ENCODE results near the gene CPNE9. TPM values are rescaled to one million over a fixed set of nuclear protein-coding genes. Genes with fewer than 3 reads are reported as not detected.

The CPNE9 gene
- total RNA-seq, 1 experiment from 2014 or later, result not detected

GRCh38 chr3:9686703-9687102 lies 16.9 kb upstream of the CPNE9 start:
- DNase-seq (ENCODE audit: low read depth), result no peak

DNA sequence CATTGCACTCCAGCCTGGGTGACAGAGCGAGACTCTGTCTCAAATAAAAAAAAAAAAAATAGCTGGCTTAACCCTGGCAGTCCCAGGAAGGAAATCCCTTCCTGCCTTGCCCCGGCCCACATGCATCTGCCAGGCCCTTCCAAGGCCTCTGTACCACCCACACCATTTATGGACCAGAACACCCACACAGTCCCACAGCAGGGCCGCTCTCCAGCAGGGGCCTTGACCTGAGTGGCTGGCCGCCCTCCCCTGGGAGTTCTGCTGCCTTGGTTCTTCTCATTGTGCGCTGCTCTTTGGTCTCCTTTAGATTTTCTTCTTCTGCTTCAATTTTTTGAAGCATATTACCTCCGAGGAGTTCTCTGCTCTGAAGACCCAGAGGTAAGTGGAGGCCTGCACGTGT lies 16.1 kb upstream of the CPNE9 start:
- DNase-seq (ENCODE audit: low read depth), result no peak

GRCh38 chr3:9688961-9689360 lies 14.7 kb upstream of the CPNE9 start:
- DNase-seq (ENCODE audit: low read depth), result no peak

GRCh38 chr3:9689757-9690156 lies 13.9 kb upstream of the CPNE9 start:
- DNase-seq (ENCODE audit: low read depth), result no peak

DNA sequence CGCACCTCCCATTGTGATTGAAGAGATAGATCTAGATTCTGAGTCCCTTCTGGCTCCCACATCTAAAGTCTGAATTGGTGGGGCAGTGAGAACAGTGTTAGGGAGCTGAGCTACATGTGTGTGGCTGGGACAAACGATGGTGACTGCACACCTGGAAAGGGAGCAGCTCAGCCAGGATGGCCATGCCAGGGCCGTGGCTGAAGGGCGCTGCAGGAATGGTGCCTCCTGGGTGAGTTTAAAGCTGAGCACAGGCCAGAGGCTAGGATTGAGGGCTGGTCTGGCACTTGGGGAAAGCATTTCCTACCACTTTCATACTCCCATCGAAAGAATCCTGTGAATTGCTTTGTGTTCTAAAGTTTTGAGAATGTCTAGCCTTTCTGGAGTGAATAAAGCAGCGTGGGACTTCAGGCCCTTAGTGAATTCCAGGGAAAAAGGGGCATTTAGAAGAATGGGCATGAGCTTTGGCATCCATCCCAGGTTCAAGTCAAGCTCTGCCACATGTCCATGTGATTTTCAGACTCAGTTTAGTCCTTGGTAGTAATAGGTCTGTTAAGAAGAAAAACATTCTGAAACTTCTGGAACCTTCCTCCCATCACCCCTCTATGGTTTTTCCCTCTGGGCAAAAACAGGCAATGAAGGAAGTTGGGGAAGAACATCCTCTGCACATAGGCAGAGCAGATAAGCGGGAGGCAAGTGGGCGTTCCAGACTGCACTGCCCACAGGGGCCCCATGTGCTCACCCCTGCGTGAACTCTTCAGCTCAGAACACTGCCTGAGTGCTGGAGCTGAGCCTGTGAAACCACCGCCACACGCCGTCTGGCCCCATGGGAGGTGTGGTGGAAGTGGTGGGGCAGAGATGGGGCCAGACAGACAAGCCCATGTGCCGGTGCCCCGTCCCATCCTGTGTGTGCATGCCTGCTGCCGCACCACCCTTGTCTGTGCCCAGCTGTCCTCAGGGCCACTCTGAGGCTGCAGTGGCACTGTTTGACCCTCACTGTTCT lies 12.9 kb upstream of the CPNE9 start:
- DNase-seq (ENCODE audit: low read depth), result no peak

GRCh38 chr3:9691636-9692035 lies 12.0 kb upstream of the CPNE9 start:
- DNase-seq (ENCODE audit: low read depth), result no peak

DNA sequence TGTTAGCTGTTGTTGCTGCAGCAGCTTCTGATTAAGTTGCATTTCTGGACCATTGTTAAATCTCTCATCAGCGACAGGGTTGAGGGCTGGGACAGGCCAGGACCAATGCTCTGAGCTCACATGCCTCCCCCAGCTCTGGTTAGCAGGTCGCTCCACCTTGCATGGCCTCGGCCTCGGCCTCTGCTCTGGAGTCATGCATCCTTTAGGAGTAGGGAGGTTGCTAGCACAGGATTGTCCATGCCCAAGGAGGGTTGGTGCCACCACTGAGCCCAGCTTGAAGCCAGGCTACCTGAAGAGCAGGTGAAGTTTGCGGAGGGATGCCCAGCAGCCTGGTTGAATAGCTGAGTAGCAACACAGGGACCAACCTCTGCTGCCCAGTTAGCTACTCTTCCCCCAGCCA lies 11.2 kb upstream of the CPNE9 start:
- DNase-seq (ENCODE audit: low read depth), result no peak

GRCh38 chr3:9695345-9695744 lies 8.3 kb upstream of the CPNE9 start:
- DNase-seq (ENCODE audit: low read depth), result no peak

DNA sequence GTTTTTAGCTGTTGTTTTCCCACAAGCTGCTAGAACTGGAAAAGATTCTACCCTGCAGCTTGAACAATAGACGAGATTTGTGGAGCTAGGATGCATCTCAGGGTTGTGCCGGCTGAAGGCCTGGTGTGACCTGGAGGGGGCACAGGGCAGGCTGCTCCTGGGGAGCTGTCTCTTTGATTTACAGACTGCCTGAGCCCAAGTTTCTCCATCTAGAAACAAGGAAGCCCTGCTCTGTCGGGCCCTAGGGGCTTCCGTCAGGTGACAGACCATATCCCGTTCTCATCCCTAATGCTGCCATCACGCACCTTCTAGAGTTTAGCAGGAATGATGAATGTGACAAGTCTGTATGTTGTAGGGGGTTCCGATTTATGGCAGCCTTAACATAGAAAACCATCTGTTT lies 7.9 kb upstream of the CPNE9 start:
- no peak for DNase-seq (ENCODE audit: low read depth)

DNA sequence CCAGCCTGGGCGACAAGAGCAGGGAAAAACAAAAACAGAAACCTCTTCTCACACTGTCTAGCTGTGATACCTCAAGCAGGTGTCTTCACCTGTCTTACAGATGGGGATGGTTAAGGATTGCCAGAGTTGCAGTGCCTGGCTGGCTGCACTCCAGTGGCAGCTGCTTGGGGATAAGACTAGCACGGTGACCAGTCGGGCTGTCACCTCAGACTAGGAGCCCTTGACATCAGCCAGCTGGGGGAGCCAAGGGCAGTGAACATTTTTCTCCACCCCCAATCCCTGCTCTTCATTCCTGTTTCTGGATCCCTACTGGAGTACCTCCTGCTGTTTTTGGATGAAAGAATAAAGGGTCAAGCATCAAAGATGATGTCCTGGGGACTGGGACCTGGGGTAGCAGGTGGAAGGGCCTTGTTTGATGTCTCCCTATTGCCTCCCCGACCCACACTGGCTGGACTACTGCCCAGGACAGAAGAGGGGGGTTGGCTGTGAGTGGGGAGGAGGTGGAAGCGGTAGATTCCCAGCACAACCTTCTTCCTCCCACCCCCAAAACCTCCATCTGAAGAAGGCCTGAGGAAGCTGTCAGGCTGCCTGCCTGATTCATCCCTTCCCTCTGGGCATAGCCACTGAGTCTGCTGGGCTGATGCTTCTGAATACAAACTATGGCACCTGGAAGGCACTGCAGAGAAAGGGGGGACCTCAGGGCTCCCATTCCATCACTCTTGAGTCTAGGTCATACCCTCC lies 7.0 kb upstream of the CPNE9 start:
- DNase-seq (ENCODE audit: low read depth), result no peak

DNA sequence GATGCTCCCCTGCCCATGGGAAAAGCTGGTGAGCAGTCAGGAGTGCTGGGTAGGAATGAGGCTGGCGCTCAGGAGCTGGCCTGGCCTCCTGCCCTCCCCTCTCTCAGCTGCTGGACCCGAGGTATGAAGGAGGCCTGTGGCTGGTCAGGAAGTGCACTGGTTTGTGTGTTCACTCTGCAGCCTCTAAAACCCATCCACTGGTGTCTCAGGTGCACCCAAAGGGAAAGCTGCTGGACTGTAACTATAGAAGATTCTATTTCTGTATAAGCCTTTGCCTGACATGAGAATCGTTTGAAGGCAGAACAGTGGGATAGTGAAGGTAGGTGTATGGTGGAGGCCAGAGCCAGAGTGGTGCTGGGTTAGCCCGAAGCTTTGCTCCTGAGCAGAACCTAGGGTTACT lies 5.7 kb upstream of the CPNE9 start:
- no peak for DNase-seq (ENCODE audit: low read depth)

DNA sequence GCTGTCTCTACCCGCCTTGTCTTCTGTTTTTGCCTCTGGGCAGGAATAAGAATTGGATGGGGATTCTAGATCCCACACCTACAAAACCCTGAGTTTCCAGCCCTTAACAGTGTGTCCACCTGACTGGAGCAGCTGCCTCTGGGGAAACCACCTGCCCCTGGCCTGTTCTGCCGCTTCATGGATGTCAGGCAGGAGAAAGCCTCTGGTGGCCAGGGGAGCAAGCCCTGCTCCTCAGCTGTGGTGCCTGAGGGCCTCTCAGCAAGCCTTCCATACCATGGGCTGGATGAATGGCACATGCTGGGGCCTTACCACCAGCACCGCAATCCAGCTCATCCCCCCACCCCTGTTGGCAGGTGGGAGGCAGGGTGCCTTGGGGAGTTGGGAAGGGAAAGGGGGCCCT lies 5.3 kb upstream of the CPNE9 start:
- no peak for DNase-seq (ENCODE audit: low read depth)

DNA sequence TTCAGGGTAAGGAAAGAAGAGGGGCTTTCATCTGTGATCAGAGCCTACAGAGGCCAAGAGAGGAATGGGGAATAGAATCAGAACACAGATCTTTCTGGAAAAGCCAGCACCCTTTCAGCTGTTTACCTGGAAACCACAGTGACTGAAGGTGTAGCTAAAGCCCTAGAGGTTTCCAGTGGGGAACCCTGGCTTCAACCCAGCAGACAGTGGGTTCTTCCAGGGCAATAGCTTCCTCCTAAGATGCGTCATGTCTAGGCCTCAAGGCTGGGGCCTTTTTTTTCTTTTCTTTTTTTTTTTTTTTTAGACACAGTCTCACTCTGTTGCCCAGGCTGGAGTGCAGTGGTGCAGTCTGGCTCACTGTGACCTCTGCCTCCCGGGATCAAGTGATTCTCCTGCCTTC lies 3.1 kb upstream of the CPNE9 start:
- DNase-seq (ENCODE audit: low read depth), result no peak

DNA sequence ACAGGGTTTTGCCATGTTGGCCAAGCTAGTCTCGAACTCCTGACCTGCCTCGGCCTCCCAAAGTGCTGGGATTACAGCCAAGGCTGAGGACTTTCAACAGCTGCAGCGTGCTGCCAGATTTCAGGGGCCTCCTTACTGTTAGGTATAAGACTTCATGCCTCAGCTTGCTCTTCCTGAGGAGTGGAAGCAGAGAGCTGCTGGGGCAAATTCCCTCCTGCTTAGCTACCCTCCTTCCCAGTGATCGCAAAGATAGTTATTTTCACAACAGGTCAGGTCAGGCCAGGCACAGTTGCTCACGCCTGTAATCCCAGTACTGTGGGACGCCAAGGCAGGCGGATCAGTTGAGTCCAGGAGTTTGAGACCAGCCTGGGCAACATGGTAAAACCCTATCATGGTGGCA lies 2.6 kb upstream of the CPNE9 start:
- no peak for DNase-seq (ENCODE audit: low read depth)

DNA sequence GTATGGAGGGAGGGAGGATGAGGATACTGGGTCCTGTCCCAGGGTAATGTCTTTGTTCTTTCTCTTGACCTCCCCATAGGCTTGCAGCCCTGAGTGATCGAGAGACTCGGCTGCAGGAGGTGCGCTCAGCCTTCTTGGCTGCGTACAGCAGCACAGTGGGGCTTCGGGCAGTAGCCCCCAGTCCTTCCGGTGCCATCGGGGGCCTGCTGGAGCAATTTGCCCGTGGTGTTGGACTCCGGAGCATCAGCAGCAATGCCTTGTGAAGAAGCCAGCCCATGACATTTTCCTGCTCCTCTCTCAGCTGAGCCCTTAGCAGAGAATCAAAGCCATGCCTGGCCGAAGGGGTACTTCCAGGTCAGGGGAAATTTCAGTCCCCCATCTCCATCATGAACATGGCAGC lies 1.9 kb upstream of the CPNE9 start:
- no peak for DNase-seq (ENCODE audit: low read depth)

DNA sequence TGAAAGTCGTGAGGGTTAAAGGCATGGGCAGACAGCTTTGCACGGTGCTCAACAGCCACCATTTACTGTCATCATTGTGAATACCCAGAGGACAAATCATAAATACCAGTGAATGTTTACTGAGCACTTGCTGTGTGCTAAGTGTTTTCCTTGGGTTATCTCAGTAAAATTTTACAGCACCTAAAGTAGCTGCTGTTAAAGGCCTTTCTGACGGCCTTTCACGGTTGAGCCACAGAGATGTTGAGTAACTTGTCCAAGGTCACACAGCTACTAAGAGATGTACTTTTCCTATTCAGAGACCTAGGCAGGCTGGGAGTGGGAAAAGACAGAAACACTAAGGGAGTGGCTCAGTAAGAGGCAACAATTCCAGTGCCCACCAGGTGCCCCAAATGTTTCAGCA lies 393 bp upstream of the CPNE9 start:
- DNase-seq (ENCODE audit: low read depth), result no peak

DNA sequence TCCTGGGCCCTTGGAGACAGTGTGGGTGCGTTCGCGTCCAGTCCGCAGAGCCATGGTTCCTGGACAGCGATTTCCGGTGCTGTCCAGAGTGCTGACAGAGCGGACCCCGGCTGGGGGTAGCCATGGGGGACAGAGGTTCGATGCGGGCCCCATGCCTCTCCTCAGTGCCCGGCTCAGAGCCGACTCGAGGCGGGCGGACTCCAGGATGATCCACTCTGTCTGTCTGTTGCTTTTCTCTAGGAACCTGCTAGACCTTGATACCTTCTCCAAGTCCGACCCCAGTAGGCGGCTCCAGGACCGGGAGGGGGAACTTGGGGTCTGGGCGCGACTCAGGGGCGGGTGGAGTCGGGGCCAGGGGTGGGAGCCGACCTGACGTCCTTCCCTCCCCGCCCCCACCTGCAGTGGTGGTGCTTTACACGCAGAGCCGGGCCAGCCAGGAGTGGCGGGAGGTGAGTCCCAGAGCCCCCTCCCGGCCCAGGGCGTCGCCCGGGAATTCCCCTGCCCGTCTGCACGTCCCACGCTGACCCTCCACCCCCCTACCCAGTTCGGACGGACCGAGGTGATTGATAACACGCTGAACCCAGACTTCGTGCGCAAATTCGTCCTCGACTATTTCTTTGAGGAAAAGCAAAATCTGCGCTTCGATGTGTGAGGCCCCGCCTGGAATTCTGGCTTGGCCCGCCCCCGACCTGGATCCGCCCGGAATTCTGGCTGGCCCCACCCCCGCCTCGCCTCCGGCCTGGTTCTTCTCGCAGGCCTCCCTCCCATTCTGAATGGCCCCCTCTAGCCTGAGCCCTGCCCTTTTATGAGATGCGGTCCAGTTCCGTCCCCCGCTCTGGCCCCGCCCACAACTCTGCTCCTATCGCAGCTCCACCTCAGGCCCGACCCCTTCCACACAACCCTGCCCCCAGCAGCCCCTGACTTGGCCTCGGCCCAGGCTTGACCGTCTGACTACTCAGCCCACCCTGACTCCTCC lies 1.0 kb downstream of the CPNE9 start:
- DNase-seq (ENCODE audit: low read depth), result peak; percentile 43

- DNase-seq (ENCODE audit: low read depth), result no peak
These were observed 6.6 kb downstream of the CPNE9 start for GRCh38 chr3:9710174-9710739.

DNA sequence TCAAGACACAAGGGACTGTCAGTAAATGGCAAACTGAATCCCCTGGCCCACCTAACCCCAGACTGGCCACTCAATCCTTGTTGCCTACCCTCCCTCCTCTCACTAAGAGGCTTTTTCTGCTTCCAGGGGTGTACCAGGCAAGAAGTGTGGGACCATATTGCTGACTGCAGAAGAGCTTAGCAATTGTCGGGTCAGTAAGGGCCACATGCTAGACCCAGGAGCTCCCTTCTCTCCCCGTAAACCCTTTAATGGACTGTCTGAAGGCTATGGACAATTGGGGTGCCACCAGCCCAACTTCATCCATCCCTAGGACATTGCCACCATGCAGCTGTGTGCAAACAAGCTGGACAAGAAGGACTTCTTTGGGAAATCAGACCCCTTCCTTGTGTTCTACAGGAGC lies 8.8 kb downstream of the CPNE9 start:
- DNase-seq (ENCODE audit: low read depth), result no peak

DNA sequence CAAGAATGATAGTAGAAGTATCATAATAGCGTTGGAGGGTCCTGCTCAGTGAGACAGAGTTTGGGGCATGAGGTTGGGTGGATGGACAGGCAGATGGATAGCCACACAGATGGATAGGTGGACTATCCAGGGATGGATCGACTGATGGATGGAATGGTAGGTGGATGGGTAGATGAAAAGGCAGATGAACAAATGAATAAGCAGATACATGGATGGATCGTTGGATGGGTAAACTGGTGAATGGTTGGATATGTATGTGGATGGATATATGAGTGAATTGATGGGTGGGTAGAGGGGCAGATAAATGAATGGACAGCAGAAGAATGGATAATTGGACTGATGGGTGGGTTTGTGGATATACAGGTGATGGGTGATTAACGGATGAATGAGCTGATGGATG lies 9.5 kb downstream of the CPNE9 start:
- no peak for DNase-seq (ENCODE audit: low read depth)

DNA sequence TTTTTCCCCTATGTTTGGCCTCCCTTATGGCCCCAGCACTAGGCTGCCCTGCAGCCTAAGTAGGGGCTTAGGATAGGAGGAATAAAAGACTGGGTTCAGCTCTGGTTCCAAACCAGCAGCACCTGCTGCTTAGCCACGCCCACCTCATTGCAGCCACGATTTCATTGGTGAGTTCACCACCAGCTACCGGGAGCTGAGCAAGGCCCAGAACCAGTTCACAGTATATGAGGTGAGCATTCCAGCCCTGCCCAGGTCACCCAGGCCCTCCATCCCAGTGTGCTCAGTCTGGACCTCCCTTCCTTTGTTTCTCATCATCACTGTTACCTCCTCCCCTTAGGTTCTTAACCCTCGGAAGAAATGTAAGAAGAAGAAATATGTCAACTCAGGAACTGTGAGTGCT lies 11.5 kb downstream of the CPNE9 start:
- DNase-seq (ENCODE audit: low read depth), result no peak
